K562 treated with DMSO at 1 percent for 24 hours (cell line): Measurements from ENCODE around the gene ABCD4. TPM values are rescaled to one million over a fixed set of nuclear protein-coding genes. Genes with fewer than 3 reads are reported as not detected.

Source experiments
- total RNA-seq: library from RNA; unstranded; fragments of 300-600 nt; gene quantifications from 2 replicates; pipeline ENCODE4 v1.2.3, GENCODE V29; 2022; ENCODE audit warnings: low read depth; ENCODE audit not compliant: insufficient read depth

ABCD4 gene
- total RNA-seq: 19.5 and 19.6 TPM in 2 replicates

DNA sequence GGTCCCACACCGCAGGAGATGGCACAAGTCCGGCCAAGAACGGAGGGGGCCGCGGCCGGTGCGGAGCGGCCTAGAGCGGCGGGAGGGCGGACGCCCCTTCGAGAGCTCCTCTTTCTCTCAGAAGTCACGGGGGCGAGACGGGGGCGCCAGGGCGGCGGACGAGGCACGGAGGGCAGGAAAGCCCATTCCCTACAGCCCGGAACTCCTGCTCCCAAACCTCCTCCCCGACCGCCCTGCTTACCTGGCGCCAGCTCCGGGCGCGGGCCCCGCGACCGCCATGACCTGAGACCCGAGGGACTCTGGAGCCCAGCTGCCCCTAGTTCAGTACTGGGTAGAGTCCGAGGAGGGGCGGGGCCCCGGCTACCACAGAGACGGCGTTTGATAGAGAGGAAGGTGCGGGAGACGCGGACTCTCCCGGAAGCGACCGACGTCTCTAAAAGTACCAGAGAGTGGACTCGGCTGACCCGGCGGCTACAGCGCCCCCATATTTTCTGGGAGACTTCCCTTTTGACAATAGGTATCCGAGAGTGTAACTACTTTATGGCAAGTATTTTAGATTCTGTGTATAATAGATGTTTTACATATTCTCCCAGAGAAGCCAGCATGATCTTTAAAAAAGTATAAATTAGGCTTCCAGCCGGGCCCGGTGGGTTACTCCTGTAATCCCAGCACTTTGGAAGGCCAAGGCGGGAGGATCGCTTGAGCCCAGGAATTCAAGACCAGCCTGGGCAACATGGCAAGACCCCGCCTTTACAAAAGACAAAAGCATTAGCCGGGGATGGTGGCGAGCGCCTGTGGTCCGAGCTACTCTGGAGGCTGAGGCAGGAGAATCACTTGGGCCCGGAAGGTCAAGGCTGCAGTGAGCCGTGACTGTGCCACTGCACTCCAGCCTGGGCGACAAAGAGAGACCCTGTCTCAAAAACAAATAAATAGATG, at the start of gene ABCD4:
ABCD4 (minus strand) TSS at position 301 of the 936 bp plus-strand sequence; CDS start at position 279, 22 bp downstream.

DNA sequence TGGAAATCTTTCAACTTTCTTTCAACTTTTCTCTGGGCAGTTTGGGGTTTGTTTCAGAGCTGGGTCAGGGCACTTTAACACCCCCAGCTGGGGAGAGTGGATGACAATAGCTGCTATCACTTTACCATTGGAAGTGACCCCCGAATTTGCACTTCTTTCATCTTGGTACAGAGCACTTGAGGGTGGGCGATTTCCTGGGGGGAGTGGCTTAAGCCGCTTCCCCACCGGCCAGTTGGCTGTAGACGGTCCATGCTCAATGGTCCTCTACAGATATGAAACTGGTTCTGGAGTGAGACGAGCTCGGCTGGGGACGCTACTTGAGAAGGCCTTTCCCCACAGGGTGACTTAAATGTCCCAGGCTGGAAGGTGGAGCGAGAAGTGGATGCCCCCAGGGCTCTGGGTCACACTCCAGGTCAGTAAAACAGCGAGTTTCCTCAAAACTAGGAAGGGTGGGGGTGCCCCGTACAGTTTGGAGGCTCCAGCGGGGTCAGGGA, 45.6 kb upstream of the ABCD4 start, which contains the start of gene VRTN:
VRTN (plus strand) TSS at position 231 of the 494 bp plus-strand sequence. CDS start 8,313 bp downstream, outside the sequence.

DNA sequence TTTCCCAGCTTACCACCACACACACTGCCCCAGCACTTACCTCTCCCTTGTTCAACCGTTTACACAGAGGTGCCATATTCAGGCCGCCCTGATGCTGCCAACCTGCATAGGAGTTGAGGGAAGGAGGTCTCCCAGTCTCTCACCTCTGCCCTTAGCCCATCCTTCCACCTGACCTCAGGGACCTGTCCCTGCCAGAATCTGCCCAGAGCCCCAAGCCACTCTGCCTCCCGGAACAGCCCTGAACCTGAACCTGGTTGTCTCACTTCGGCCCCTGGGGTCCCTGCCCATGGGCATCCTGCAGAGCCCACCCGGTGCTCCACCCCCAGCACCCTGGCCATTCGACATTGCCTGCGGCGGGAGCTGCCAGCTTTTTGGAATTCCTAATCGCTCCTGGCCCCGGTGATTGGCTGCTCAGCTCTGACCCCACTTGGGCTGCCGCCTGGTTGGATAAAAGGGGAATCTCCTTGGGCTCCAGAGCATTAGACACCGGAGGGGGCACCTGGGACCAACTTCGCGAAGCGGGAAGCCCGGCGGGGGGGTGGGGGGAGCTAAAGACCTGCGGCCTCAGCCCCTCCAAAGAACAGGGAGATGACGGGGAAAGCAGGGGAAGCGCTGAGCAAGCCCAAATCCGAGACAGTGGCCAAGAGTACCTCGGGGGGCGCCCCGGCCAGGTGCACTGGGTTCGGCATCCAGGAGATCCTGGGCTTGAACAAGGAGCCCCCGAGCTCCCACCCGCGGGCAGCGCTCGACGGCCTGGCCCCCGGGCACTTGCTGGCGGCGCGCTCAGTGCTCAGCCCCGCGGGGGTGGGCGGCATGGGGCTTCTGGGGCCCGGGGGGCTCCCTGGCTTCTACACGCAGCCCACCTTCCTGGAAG, 63.5 kb downstream of the ABCD4 start, which contains the start of gene VSX2:
VSX2 (plus strand) TSS at position 476 of the 874 bp plus-strand sequence; CDS start at position 589, 113 bp downstream.

Other genes starting within 250 kb of the ABCD4 start
- 2.8 and 3.3 TPM in 2 replicates for gene ALDH6A1, start 218.5 kb downstream of the ABCD4 start, total RNA-seq
- 3.8 and 4.4 TPM in 2 replicates for gene LIN52, start 218.0 kb downstream of the ABCD4 start, total RNA-seq
- not detected in 2 replicates for gene VSX2, start 63.5 kb downstream of the ABCD4 start, total RNA-seq
- not detected in 2 replicates for gene VRTN, start 45.5 kb upstream of the ABCD4 start, total RNA-seq
- gene SYNDIG1L, start 123.3 kb upstream of the ABCD4 start, total RNA-seq: not detected in 2 replicates
- 192 and 220 TPM in 2 replicates for gene NPC2, start 190.4 kb upstream of the ABCD4 start, total RNA-seq
- 12.4 and 14.8 TPM in 2 replicates for gene ISCA2, start 190.8 kb upstream of the ABCD4 start, total RNA-seq